Mesodermal cell (in vitro differentiated cells): ENCODE data around the gene ELOB. TPM values are rescaled to one million over a fixed set of nuclear protein-coding genes. Genes with fewer than 3 reads are reported as not detected.
A peak's percentile ranks its signal among the peaks of the same experiment; 100 is the strongest.

Experiments
- H3K27ac ChIP-seq: 2 replicates; pipeline ENCODE4 v1.7.0; 2013; ENCODE audit warnings: mild to moderate bottlenecking, low read depth, low read length, moderate library complexity; ENCODE audit not compliant: severe bottlenecking
- H3K36me3 ChIP-seq: 2 replicates; pipeline ENCODE4 v1.7.1; 2013; ENCODE audit warnings: mild to moderate bottlenecking, low read length, moderate library complexity; ENCODE audit not compliant: control insufficient read depth, insufficient read depth
- H3K4me1 ChIP-seq: one replicate; pipeline ENCODE4 v1.7.1; 2013; ENCODE audit warnings: mild to moderate bottlenecking, low read length; ENCODE audit not compliant: insufficient read depth, control insufficient read depth, poor library complexity, severe bottlenecking
- H3K4me3 ChIP-seq: 2 replicates; pipeline ENCODE4 v1.7.0; 2013; ENCODE audit warnings: low read length, control low read depth, mild to moderate bottlenecking; ENCODE audit not compliant: insufficient read depth, poor library complexity, severe bottlenecking; ENCODE audit errors: extremely low read depth
- H3K9me3 ChIP-seq: 2 replicates; pipeline ENCODE4 v1.7.1; 2013; ENCODE audit warnings: mild to moderate bottlenecking, low read length, moderate library complexity; ENCODE audit not compliant: control insufficient read depth
- WGBS, 2 experiments: methylation state at CpG; one replicate each; pipeline ENCODE4 v1.1.5; 2013; ENCODE audit warnings: missing lambda C conversion rate in 2 of 2; ENCODE audit not compliant: insufficient coverage in 2 of 2; 5-methylcytosine and 5-hydroxymethylcytosine counted together
- polyA plus RNA-seq, 2 experiments: library from polyadenylated mRNA; stranded (reverse); fragments of 50-300 nt; gene quantifications; one replicate each; pipeline ENCODE4 v1.2.3, GENCODE V29; 2013

The ELOB gene
- 251 TPM for polyA plus RNA-seq (2013, experiment 1 of 2)
- polyA plus RNA-seq (2013, experiment 2 of 2): 206 TPM

- Histone ChIP-seq H3K4me1 (peaks cover 8% of the 10 kb centered on the region), H3K4me3 (peak within 1 kb of the TSS; percentile 89), H3K9me3 (no peaks in the 10 kb centered on the region), H3K36me3 (peaks cover 34% of the 10 kb centered on the region), H3K27ac (peak within 1 kb of the TSS; percentile 99)
- 1% methylated on average over 50 to 57 of the region's 70 CpGs for WGBS, 2 experiments
Observed at GRCh38 chr16:2777231-2777902, at the start of gene ELOB. Gene ELOB (minus strand): TSS chr16:2777280. CDS start chr16:2777239, 41 bp downstream.

DNA sequence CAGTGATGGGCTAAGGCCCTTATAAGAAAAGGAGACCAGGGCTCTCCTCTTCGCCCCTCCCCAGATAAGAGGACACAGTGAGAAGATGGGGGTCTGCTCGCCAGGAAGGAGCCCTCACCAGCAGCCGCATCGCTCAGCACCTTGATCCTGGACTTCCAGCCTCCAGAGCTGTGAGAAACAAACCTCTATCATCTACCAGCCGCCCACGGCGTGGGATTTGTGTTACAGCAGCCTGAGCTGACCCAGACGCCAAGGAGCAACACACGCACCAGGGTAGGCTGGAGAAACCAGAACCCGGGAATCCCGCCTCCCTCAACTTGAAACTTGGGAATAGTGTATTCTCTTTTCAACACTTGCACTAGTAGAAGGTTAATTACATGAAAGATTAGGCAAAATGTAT lies 48.8 kb upstream of the ELOB start:
- 90 to 92% methylated on average over 8 to 10 of the region's 11 CpGs for WGBS, 2 experiments

DNA sequence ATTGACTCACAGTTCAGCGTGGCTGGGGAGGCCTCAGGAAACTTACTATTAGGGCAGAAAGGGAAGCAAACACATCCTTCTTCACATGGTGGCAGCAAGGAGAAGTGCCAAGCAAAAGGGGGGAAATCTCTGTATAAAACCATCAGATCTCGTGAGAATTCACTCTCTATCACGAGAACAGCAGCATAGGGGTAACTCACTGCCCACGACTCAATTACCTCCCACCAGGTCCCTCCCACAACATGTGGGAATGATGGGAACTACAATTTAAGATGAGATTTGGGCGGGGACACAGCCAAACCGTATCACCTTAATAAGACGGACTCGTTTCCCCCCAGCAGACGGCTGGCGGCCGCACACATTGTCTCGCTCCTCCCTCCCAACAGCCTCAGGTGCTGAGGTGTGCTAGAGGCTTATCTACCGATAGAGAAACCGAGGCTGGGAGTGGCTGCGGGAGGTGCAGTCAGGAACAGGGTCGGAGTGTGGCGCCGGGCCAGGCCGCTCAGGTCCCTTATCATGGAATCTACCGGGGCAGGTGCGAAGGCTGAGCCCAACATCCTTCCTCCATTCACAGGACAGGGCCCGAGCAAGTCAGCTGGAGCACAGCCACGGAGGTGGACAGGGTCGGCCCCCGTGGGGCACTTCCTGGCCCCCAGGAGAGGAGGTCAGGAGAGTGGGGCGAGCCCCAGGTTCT lies 48.1 kb upstream of the ELOB start:
- H3K27ac ChIP-seq: no peak overlapping the region
- H3K4me3 ChIP-seq: no peak overlapping the region
- H3K4me1 ChIP-seq: no peaks in the 10 kb centered on the region
- no peaks in the 10 kb centered on the region for H3K9me3 ChIP-seq
- H3K36me3 ChIP-seq: no peaks in the 10 kb centered on the region
- 78 to 87% methylated on average over 8 to 17 of the region's 26 CpGs for WGBS, 2 experiments

More for the DNA sequence above, 48.8 kb upstream of the ELOB start:
- Histone ChIP-seq H3K9me3 (no peaks in the 10 kb centered on the region), H3K36me3 (no peaks in the 10 kb centered on the region), H3K4me3 (no peak overlapping the region), H3K4me1 (no peaks in the 10 kb centered on the region), H3K27ac (no peak overlapping the region)

DNA sequence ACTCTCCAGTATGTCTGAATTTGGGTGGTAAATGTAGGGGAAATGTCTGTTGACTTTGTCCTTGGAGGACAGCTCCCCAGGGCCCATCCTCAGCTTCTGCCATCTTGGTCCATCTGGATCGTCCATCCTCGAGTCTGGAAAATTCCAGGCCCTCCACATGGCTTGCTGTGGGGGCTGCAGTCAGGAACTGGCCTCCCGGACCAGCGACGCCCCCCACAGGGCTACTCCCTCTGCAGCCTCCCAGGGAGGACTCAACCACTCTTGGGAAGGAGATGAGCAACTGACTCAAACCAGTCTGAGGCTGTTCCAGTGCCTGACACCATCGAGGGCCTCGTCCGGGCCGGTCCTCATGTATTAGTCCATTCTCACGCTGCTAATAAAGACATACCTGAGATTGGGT lies 47.5 kb upstream of the ELOB start:
- H3K9me3 ChIP-seq: no peaks in the 10 kb centered on the region
- no peaks in the 10 kb centered on the region for H3K36me3 ChIP-seq
- 79 to 91% methylated on average over 6 to 8 of the region's 10 CpGs for WGBS, 2 experiments
- no peaks in the 10 kb centered on the region for H3K4me1 ChIP-seq
- H3K27ac ChIP-seq: no peak overlapping the region
- no peak overlapping the region for H3K4me3 ChIP-seq

DNA sequence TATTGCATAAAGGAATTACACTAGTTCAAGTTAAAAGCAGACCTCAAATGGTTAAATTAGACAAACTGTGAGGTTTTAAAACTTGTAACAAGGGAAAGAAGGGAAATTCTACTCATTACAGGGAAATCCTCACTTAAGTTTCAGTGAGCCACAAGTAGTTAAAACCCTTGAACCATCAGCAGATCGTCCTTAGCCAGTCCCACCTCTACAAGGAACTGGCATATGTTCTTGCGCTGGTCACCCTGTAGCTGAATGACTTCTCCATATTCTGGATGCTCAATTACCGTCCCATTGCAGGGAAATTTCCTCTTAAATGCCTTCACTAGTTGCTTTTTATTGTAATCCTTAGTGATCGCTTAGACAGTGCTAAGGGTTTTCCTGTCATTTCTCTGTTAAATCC lies 45.4 kb upstream of the ELOB start:
- no peak overlapping the region for H3K4me3 ChIP-seq
- WGBS, 2 experiments: 83 to 98% methylated on average over 3 to 4 of the region's 4 CpGs

GRCh38 chr16:2822158-2822495 lies 45.0 kb upstream of the ELOB start:
- WGBS, 2 experiments: 88 to 90% methylated on average over 2 to 4 of the region's 8 CpGs
- H3K4me3 ChIP-seq: no peak overlapping the region
- H3K4me1 ChIP-seq: no peaks in the 10 kb centered on the region
- no peaks in the 10 kb centered on the region for H3K9me3 ChIP-seq
- H3K27ac ChIP-seq: no peak overlapping the region
- H3K36me3 ChIP-seq: no peaks in the 10 kb centered on the region

More for the DNA sequence above, 45.4 kb upstream of the ELOB start:
- no peaks in the 10 kb centered on the region for H3K4me1 ChIP-seq
- H3K36me3 ChIP-seq: no peaks in the 10 kb centered on the region
- no peaks in the 10 kb centered on the region for H3K9me3 ChIP-seq
- no peak overlapping the region for H3K27ac ChIP-seq

GRCh38 chr16:2821487-2822157 lies 44.5 kb upstream of the ELOB start:
- Histone ChIP-seq H3K4me1 (no peaks in the 10 kb centered on the region), H3K9me3 (no peaks in the 10 kb centered on the region), H3K4me3 (no peak overlapping the region), H3K27ac (no peak overlapping the region), H3K36me3 (no peaks in the 10 kb centered on the region)
- 67 to 84% methylated on average over 3 to 7 of the region's 9 CpGs for WGBS, 2 experiments

GRCh38 chr16:2820836-2821486 lies 43.9 kb upstream of the ELOB start:
- Histone ChIP-seq H3K4me1 (no peaks in the 10 kb centered on the region), H3K27ac (no peak overlapping the region), H3K36me3 (no peaks in the 10 kb centered on the region), H3K4me3 (no peak overlapping the region), H3K9me3 (no peaks in the 10 kb centered on the region)
- 83 to 91% methylated on average over 9 to 10 of the region's 14 CpGs for WGBS, 2 experiments

DNA sequence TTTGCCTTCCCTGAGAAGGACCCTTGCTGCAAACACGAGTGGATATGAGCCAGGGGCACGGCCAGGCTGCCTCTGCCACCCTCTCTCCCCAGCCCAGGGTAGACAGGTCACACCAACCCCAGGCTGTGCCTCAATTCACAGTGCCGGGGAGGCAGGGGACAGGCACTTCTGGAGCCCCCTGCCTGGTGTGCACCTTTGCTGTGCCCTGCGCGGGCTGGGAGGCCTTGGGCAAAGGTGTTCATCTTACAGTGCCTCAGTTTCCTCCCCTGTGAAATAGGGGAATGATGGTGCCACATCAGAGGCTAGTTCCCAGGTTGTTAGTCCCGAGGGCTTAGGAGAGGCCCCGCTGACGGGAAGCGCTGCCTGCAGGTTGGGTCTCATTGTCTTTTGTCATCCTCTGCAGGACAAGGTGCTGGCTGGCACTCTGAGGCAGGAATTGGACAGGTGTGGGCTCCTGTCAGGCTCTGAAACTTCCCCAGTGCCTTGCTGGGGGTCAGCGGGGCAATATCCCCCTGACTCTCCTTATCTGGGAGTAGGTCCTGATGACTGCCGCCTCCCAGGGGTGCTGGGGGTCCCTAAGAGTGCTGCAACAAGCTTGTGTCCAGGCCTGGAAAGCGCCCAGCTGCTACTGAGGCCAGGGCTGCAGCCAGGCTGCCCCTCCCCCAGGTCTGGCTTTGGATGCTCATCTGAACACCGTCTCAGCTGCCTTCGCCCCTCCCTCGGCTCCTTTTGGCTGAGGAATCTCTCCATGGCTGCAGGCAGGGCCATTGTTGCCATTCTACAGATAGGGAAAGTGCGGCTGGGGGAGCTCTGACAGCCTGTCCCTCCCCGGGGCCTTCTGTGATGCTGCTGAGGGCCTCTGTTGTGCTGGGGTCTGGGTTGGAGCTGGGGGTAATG lies 43.1 kb upstream of the ELOB start:
- Histone ChIP-seq H3K4me1 (no peaks in the 10 kb centered on the region), H3K27ac (no peak overlapping the region), H3K36me3 (no peaks in the 10 kb centered on the region), H3K9me3 (no peaks in the 10 kb centered on the region), H3K4me3 (no peak overlapping the region)
- WGBS, 2 experiments: 76 to 77% methylated on average over 13 to 17 of the region's 17 CpGs
